Stimulated activated CD8-positive, alpha-beta memory T cell treated with anti-CD3 and anti-CD28 coated beads, Interleukin-15, amount 100 ng/mL, for 1 hour (primary cell): ENCODE measurements around the gene AGBL3.

ENCODE experiments used
- DNase-seq: peaks from one replicate; pipeline ENCODE4 v3.0.0-alpha.2; 2020; ENCODE audit warnings: low read depth

The AGBL3 gene

DNA sequence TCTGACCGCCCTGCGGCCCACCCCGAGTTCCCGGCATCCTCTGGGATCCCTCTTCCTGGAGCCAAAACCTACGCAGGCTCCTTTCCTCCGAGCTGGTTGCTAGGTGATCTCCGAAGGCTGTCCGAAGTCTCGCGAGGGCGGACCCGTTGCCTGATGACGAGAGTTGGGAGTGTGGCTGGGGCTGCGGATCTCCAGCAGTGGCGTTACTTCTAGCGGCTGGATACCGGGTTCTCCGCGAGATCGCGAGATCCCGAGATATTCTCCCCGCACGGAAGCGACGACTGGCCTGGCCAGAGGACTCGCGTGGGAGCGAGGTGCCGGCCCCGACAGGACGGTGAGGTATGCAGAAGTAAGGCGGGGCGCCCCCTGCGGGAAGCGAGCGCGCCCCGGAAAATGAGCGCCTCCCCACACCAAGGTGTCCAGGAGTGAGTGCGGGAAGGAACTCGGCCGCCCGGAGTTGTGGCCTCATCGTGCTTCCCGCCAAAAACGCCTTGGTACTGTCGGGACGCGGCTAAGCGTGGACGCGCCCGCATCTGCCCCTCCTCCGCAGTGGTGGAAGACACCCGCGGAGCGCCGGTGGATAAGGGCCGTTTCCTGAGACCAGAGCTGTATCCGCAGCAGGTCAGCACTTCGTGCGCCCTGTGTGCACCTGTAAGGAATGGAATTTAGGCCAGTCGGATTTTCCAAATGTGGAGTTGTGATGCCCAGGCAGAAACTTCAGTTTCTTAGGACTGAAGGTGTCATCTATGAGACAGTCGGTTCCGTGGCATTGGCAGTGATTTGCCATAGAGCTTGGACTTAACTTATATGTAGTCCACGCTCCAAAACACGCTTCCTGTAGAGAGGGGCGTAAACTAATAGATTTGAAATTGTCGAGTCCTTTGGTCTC, at the start of gene AGBL3:
TSS of gene AGBL3 (plus strand) at position 146 of the 889 bp plus-strand sequence. CDS start 1,426 bp downstream, outside the sequence.
- DNase-seq = peak; percentile 77

DNA sequence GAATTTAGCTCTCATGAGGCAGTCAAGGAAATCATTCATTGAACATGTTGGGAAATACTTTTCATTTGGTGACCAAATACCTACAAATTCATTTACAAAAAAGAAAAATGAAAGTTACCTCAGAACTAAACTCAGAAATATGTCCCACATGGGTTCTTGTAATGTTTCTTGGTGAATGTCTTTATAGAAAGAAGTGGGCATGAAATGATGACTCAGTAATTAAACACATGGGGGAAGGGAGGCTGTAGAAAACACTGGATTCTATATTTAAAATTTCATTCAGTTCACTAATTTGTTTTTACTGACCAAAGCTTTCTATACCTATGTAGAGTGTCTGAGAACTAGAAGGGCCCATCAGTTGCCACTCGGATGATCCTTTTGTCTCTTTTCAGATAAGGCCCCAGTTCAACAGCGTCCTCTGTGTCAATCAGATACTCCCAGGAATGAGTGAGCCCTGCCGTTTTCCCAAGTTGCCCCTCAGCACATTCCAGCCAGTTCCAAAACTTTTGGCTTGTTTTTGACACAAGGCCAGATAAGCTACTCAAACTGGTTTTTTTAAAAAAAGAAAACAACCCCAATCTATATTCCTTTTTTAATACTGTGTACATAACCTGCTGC, 49.3 kb upstream of the AGBL3 start:
- no peak for DNase-seq

- no peak for DNase-seq
Observed at GRCh38 chr7:134938141-134938540, 48.2 kb upstream of the AGBL3 start.

GRCh38 chr7:134939136-134939535, 47.2 kb upstream of the AGBL3 start:
- DNase-seq = no peak

DNA sequence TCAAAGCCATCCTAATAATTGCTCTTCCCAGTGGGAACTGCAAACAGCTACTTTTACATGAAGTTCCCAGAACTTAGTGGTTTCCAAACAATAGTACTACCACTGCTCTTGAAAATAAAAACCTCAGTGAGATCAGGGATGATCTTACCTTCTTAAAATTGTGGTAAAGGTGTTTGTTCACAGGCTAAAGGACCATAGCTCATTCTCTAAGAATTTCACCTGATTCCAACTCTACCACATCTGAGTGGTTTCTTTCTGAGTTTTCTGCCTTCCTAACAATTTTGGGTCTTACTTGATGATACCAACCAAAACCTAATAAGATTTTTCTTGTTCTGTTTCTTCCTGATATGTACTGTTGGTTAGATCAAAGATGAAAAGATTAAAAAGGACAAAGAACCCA, 45.6 kb upstream of the AGBL3 start:
- DNase-seq = no peak

- DNase-seq = no peak
Observed at GRCh38 chr7:134941185-134941900, 45.0 kb upstream of the AGBL3 start.

DNA sequence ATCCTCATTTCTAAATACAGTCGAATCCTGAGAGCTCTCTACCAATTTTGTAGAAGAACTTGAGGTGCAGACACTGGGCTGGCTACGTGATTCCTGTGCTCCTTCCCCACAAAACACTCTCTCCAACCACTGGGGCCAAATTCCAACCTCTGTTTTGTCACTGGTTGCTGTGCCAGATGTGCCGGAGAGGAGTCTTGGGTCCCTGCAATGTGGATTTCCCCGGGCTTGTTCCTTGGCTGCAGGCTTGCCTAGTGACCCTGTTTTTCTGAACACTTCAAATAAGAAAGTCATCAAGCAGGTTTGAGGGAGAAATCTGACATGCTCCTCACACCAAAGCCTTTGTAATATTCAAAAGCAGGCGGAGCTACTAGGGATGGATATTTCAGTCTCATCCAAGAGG, 44.4 kb upstream of the AGBL3 start:
- no peak for DNase-seq

GRCh38 chr7:134942690-134943466, 43.4 kb upstream of the AGBL3 start:
- DNase-seq = no peak

GRCh38 chr7:134943785-134944400, 42.4 kb upstream of the AGBL3 start:
- no peak for DNase-seq

- DNase-seq = no peak
Observed at GRCh38 chr7:134945691-134946090, 40.6 kb upstream of the AGBL3 start.

GRCh38 chr7:134946260-134946659, 40.0 kb upstream of the AGBL3 start:
- no peak for DNase-seq

DNA sequence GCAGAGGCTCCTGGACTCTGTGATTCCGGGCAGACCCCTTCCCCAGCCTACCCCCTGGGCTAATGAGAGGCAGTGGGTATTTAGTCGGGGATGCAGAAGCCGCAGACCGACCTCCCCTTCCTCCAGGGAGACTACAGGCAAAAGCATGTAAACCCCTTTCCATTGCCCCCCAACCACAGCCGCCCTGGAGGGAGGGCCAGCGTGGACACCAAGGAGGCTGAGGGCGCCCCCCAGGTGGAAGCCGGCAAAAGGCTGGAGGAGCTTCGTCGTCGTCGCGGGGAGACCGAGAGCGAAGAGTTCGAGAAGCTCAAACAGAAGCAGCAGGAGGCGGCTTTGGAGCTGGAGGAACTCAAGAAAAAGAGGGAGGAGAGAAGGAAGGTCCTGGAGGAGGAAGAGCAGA, 39.0 kb upstream of the AGBL3 start:
- DNase-seq = no peak

DNA sequence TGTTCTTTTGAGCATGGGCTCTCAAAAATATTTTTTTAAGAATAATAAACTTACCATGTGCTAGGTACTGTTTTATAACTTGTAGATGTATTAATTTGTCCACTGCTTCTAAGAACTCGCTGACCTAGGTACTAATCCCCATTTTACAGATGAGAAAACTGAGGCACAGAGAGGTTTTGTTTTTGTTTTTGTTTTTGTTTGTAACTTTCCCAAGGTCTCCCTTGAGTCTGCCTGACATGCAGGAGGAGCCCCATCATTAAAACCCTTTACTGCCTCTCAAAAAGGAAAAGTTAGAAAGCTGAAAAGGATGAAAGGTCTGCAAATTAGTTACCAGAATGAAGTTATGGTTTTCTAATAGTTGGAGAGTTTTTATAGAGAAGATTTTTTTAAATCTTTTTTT, 38.5 kb upstream of the AGBL3 start:
- no peak for DNase-seq

DNA sequence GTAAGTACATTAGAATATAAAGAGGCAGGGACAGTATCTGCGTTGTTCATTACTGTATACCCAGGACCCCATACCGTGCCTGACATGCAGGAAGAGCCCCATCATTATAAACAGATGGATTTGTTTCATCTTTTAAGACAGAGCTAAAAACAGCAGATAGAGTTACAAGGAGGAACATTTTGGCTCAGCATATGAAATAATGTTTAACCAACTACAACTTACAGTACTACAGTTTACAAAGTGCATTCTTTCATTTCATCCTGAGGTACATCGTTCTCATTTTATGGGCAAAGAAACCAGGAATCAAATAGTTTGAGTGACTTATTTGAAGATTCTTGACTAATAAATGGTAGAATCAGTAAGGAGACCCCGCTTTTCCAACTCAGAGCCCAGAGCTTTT, 38.1 kb upstream of the AGBL3 start:
- no peak for DNase-seq

DNA sequence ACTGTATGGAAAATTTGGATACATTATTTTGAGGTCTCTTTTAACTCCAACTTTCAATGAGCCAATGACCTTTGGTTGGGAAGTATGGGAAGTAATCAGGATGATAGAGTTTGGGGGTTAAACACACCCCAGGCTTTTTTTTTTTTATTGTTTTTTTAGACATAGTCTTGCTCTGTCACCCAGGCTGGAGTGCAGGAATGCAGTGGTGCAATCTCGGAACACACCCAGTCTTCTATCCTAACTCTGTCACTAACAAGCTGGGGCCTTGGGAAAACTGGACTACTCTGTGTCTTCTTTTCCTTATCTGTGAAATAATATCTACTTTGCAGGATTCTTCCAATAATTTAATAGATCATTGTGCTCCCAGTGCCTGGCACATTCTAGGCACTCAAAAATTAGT, 37.6 kb upstream of the AGBL3 start:
- no peak for DNase-seq

- no peak for DNase-seq
Observed at GRCh38 chr7:134949171-134949570, 37.1 kb upstream of the AGBL3 start.

- DNase-seq = no peak
Observed at GRCh38 chr7:134954197-134955082, 31.9 kb upstream of the AGBL3 start.

- DNase-seq = no peak
Observed at GRCh38 chr7:134957005-134957404, 29.3 kb upstream of the AGBL3 start.

DNA sequence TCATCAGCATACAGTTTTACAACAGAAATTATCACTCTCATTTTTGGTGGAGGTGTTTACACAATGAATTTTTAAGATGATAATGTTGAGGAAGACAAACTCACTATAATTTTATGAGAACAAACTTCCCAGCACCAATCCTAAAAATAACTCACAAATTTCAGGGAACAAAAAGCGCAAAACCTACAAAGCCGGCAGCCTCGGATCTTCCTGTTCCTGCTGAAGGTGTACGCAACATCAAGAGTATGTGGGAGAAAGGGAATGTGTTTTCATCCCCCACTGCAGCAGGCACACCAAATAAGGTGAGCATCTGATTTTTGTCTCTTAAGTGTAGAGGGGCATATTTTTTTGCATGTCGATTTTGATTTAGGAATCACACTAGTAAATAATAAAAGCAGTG, 26.5 kb upstream of the AGBL3 start:
- no peak for DNase-seq

- no peak for DNase-seq
Observed at GRCh38 chr7:134962270-134962780, 24.0 kb upstream of the AGBL3 start.
